ENCODE results near the gene RNF34.

The RNF34 gene

GRCh38 chr12:121388421-121388981, 11.4 kb upstream of the RNF34 start:
- no peak for DNase-seq (ENCODE audit: low read depth in 4 of 4, low spot score in 1 of 4)

GRCh38 chr12:121390856-121391255, 9.1 kb upstream of the RNF34 start:
- no peak for DNase-seq (ENCODE audit: low read depth in 4 of 4, low spot score in 1 of 4)

- peak in 2 of 4 experiments; percentile 3 to 13 for DNase-seq (ENCODE audit: low read depth in 4 of 4, low spot score in 1 of 4)
Measured at GRCh38 chr12:121391619-121392324, 8.1 kb upstream of the RNF34 start.

GRCh38 chr12:121392325-121392716, 7.6 kb upstream of the RNF34 start:
- DNase-seq (ENCODE audit: low read depth in 4 of 4, low spot score in 1 of 4): no peak

- DNase-seq (ENCODE audit: low read depth in 4 of 4, low spot score in 1 of 4): no peak
Measured at GRCh38 chr12:121397521-121397920, 2.4 kb upstream of the RNF34 start.

GRCh38 chr12:121398355-121398754, 1.6 kb upstream of the RNF34 start:
- DNase-seq (ENCODE audit: low read depth in 4 of 4, low spot score in 1 of 4): no peak

GRCh38 chr12:121400332-121401139, 618 bp downstream of the RNF34 start:
- peak; percentile 36 to 59 (median 42) for DNase-seq (ENCODE audit: low read depth in 4 of 4, low spot score in 1 of 4)

GRCh38 chr12:121403721-121404120, 3.8 kb downstream of the RNF34 start:
- no peak for DNase-seq (ENCODE audit: low read depth in 4 of 4, low spot score in 1 of 4)

- DNase-seq (ENCODE audit: low read depth in 4 of 4, low spot score in 1 of 4): no peak
Measured at GRCh38 chr12:121404734-121405133, 4.8 kb downstream of the RNF34 start.

- no peak for DNase-seq (ENCODE audit: low read depth in 4 of 4, low spot score in 1 of 4)
Measured at GRCh38 chr12:121405211-121405610, 5.3 kb downstream of the RNF34 start.

- DNase-seq (ENCODE audit: low read depth in 4 of 4, low spot score in 1 of 4): no peak
Measured at GRCh38 chr12:121413917-121414316, 14.0 kb downstream of the RNF34 start.

- DNase-seq (ENCODE audit: low read depth in 4 of 4, low spot score in 1 of 4): no peak
Measured at GRCh38 chr12:121417847-121418246, 17.9 kb downstream of the RNF34 start.

GRCh38 chr12:121420109-121420508, 20.2 kb downstream of the RNF34 start:
- no peak for DNase-seq (ENCODE audit: low read depth in 4 of 4, low spot score in 1 of 4)

- no peak for DNase-seq (ENCODE audit: low read depth in 4 of 4, low spot score in 1 of 4)
Measured at GRCh38 chr12:121423253-121423652, 23.3 kb downstream of the RNF34 start.

- no peak for DNase-seq (ENCODE audit: low read depth in 4 of 4, low spot score in 1 of 4)
Measured at GRCh38 chr12:121423682-121424623, 24.0 kb downstream of the RNF34 start.

GRCh38 chr12:121424624-121424975, 24.7 kb downstream of the RNF34 start:
- no peak for DNase-seq (ENCODE audit: low read depth in 4 of 4, low spot score in 1 of 4)

GRCh38 chr12:121427556-121428050, 27.7 kb downstream of the RNF34 start:
- no peak for DNase-seq (ENCODE audit: low read depth in 4 of 4, low spot score in 1 of 4)

- no peak for DNase-seq (ENCODE audit: low read depth in 4 of 4, low spot score in 1 of 4)
Measured at GRCh38 chr12:121428883-121429282, 29.0 kb downstream of the RNF34 start.

- no peak for DNase-seq (ENCODE audit: low read depth in 4 of 4, low spot score in 1 of 4)
Measured at GRCh38 chr12:121430833-121431415, 31.0 kb downstream of the RNF34 start.

GRCh38 chr12:121432740-121433480, 33.0 kb downstream of the RNF34 start:
- no peak for DNase-seq (ENCODE audit: low read depth in 4 of 4, low spot score in 1 of 4)
